Measurements from ENCODE around the gene HNRNPAB. TPM values are rescaled to one million over a fixed set of nuclear protein-coding genes. Genes with fewer than 3 reads are reported as not detected.

HNRNPAB gene
- total and polyA plus RNA-seq, 9 of the 15 experiments (the other 6 are each of a cell fraction or from before 2014, with no cell fraction given): 34.6 to 425 (median 236) TPM

DNA sequence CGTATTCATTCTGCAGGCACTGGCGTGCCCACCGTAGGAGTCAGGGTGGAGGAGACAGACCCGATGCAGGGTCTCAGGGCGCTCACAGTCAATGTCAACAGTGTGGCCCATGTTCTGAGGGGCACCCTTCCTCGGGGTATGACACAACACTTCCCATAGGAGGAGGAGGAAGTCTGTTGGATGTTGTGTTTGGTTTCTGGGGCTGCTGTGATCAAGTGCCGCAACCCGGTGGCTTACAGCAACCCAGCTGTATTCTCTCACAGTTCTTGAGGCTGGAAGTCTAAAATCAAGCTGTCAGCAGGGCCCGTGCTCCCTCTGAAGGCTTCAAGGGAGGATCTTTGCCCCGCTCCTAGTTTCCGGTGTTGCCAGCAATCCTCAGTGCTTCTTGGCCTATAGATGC, 5.6 kb upstream of the HNRNPAB start:
- no TSS peak for BruUV-seq (replicated peaks)
- 65% methylated on average over 8 of the region's 11 CpGs for WGBS (ENCODE audit: insufficient coverage, low coverage, missing lambda C conversion rate)
- Histone ChIP-seq H3K79me2 (ENCODE audit: control insufficient read depth, insufficient read depth, low read length) (peaks cover 7% of the 10 kb centered on the region), H4K20me1 (replicated peaks; ENCODE audit: control insufficient read depth, insufficient read depth, low read length) (no peaks in the 10 kb centered on the region), H2AFZ (ENCODE audit: low read depth, low read length) (peak overlapping the region; percentile 55; the same call in 1 of the 2 replicates), H3K4me1 (replicated peaks in 1 of 2; ENCODE audit: control insufficient read depth in 2 of 2, insufficient read depth in 2 of 2, low read length in 2 of 2) (peaks cover 3 to 10% of the 10 kb centered on the region in 2 experiments; a peak in 4 of 5 replicates), H3K27ac (ENCODE audit: extremely low read depth, low read depth, low read length) (no peak overlapping the region), H3K27me3 (ENCODE audit: control insufficient read depth in 2 of 2, insufficient read depth in 2 of 2, low read length in 2 of 2) (peaks cover 5 to 15% of the 10 kb centered on the region in 2 experiments; a peak in 3 of 5 replicates), H3K4me2 (ENCODE audit: insufficient read depth, low read length) (no peak overlapping the region), H3K9me3 (replicated peaks; ENCODE audit: control insufficient read depth, insufficient read depth, low read depth, low read length) (no peaks in the 10 kb centered on the region), H3K36me3 (ENCODE audit: control insufficient read depth, insufficient read depth, low read length) (no peaks in the 10 kb centered on the region), H3K9me1 (ENCODE audit: control insufficient read depth, insufficient read depth, low read length) (no peaks in the 10 kb centered on the region), H3K4me3 (no peak overlapping the region), H3K9ac (ENCODE audit: insufficient read depth in 1 of 2, low read depth in 2 of 2, low read length in 2 of 2) (no peak overlapping the region)
- FAIRE-seq (no peak), ATAC-seq (no peak), DNase-seq (ENCODE audit: extremely low read depth in 1 of 4, low spot score in 3 of 4) (no peak)
- ChIA-PET POLR2A (interaction anchor here (0.6 kb wide), 1 partner anchor 682 kb away, joined by 4 read pairs; no protein-coding TSS in a partner anchor), CTCF (ENCODE audit: low intra/inter-chr PET ratio) (no interaction called here)
- TF ChIP-seq FOXM1 (IDR thresholded peaks at IDR 0.05; ENCODE audit: low read depth) (no peak), FOXM1 (CRISPR knock-in tag; IDR thresholded peaks at IDR 0.05; ENCODE audit: low read depth) (no peak), ZNF175 (CRISPR knock-in tag; IDR thresholded peaks at IDR 0.05; ENCODE audit: low read depth) (no peak)
- in situ Hi-C loops (cut with MboI) (no loop called here), intact Hi-C loops (cut with micrococcal nuclease) (no loop called here)

GRCh38 chr5:178199581-178200434, 4.5 kb upstream of the HNRNPAB start:
- Histone ChIP-seq H3K27ac (ENCODE audit: extremely low read depth, low read depth, low read length) (no peak overlapping the region), H3K9me3 (replicated peaks; ENCODE audit: control insufficient read depth, insufficient read depth, low read depth, low read length) (no peaks in the 10 kb centered on the region), H3K9me1 (ENCODE audit: control insufficient read depth, insufficient read depth, low read length) (no peaks in the 10 kb centered on the region), H3K79me2 (ENCODE audit: control insufficient read depth, insufficient read depth, low read length) (peaks cover 18% of the 10 kb centered on the region), H3K9ac (ENCODE audit: insufficient read depth in 1 of 2, low read depth in 2 of 2, low read length in 2 of 2) (peak overlapping the region in 1 of 2 experiments; percentile 61; a peak in 1 of 4 replicates), H3K4me3 (no peak overlapping the region), H3K36me3 (ENCODE audit: control insufficient read depth, insufficient read depth, low read length) (no peaks in the 10 kb centered on the region), H3K27me3 (ENCODE audit: control insufficient read depth in 2 of 2, insufficient read depth in 2 of 2, low read length in 2 of 2) (peaks cover 3 to 4% of the 10 kb centered on the region in 2 experiments; a peak in 3 of 5 replicates), H2AFZ (ENCODE audit: low read depth, low read length) (no peak overlapping the region), H3K4me1 (replicated peaks in 1 of 2; ENCODE audit: control insufficient read depth in 2 of 2, insufficient read depth in 2 of 2, low read length in 2 of 2) (peaks cover 3 to 11% of the 10 kb centered on the region in 2 experiments; a peak in 4 of 5 replicates), H3K4me2 (ENCODE audit: insufficient read depth, low read length) (no peak overlapping the region), H4K20me1 (replicated peaks; ENCODE audit: control insufficient read depth, insufficient read depth, low read length) (no peaks in the 10 kb centered on the region)
- ChIA-PET POLR2A (interaction anchor here (0.6 to 1.9 kb wide), 3 partner anchors 14 to 684 kb away, joined by 3 to 4 read pairs (median 4); no protein-coding TSS in a partner anchor), CTCF (ENCODE audit: low intra/inter-chr PET ratio) (no interaction called here)
- FAIRE-seq (no peak), DNase-seq (ENCODE audit: extremely low read depth in 1 of 4, low spot score in 3 of 4) (no peak), ATAC-seq (no peak)
- in situ Hi-C loops (cut with MboI) (no loop called here), intact Hi-C loops (cut with micrococcal nuclease) (no loop called here)
- 63% methylated on average over 12 of the region's 12 CpGs for WGBS (ENCODE audit: insufficient coverage, low coverage, missing lambda C conversion rate)
- BruUV-seq (replicated peaks): no TSS peak
- no peak for TF ChIP-seq KLF1 (tag; IDR thresholded peaks at IDR 0.05)
- TF ChIP-seq, protein P1, sequence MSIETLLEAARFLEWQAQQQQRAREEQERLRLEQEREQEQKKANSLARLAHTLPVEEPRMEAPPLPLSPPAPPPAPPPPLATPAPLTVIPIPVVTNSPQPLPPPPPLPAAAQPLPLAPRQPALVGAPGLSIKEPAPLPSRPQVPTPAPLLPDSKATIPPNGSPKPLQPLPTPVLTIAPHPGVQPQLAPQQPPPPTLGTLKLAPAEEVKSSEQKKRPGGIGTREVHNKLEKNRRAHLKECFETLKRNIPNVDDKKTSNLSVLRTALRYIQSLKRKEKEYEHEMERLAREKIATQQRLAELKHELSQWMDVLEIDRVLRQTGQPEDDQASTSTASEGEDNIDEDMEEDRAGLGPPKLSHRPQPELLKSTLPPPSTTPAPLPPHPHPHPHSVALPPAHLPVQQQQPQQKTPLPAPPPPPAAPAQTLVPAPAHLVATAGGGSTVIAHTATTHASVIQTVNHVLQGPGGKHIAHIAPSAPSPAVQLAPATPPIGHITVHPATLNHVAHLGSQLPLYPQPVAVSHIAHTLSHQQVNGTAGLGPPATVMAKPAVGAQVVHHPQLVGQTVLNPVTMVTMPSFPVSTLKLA (conservative IDR thresholded peaks at IDR 0.05): no peak
- no peak for TF ChIP-seq TAF15 (IDR thresholded peaks at IDR 0.05; ENCODE audit: low read depth, low read length)
- no peak for TF ChIP-seq CTBP1 (IDR thresholded peaks at IDR 0.05; ENCODE audit: borderline replicate concordance)
- TF ChIP-seq MTA3 (IDR thresholded peaks at IDR 0.05; ENCODE audit: borderline replicate concordance): no peak
- TF ChIP-seq NONO (IDR thresholded peaks at IDR 0.05; ENCODE audit: low read depth in 2 of 2, low read length in 1 of 2): no peak
- TF ChIP-seq KLF13 (tag; IDR thresholded peaks at IDR 0.05; ENCODE audit: borderline replicate concordance, low read depth): no peak
- TF ChIP-seq ZBTB1 (CRISPR knock-in tag; IDR thresholded peaks at IDR 0.05; ENCODE audit: borderline replicate concordance, low read depth): no peak
- TF ChIP-seq ETS2 (tag; IDR thresholded peaks at IDR 0.05; ENCODE audit: borderline replicate concordance, poor library complexity, severe bottlenecking): no peak
- TF ChIP-seq ZBTB17 (CRISPR knock-in tag; IDR thresholded peaks at IDR 0.05): no peak

Data from K562 (cell line).